Upper lobe of left lung (tissue), 4 donors: ENCODE results near the gene CEACAM5.

Experiments
- CTCF ChIP-seq, 6 experiments: fragments of 450-650 bp in 4 of 6; fragments of 200-600 bp in 2 of 6; sonication (generic) in 2 of 6; IDR thresholded peaks; one replicate each; pipeline ENCODE4 v1.5.1; 2016 to 2019; ENCODE audit warnings: antibody characterized with exemption in 6 of 6
- POLR2AphosphoS5 ChIP-seq, 2 donors: sonication (generic); formaldehyde crosslinking; IDR thresholded peaks; one replicate each; pipeline ENCODE4 v1.5.1; 2017; ENCODE audit warnings: antibody characterized with exemption in 2 of 2

DNA sequence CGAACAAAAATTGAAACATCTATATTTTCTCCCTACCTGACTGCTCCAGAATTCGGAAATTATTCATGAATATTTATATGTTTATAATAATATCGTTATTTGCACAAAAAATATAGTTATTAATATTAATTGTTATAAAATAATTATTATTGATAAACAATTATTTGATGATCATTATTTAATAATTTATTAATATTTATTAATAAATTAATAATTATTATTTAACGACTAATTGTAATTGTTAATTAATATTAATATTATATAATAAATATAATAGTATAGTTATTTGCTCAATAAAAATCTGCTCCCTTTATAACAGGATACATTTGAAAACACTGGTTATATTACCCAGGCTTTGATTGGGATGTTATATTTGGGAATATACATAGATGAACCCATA lies 61.2 kb downstream of the CEACAM5 start:
- TF ChIP-seq CTCF (IDR thresholded peaks at IDR 0.05): no peak
- no peak for TF ChIP-seq POLR2AphosphoS5 (IDR thresholded peaks at IDR 0.05)
